CD4-positive, alpha-beta T cell (primary cell): ENCODE data around the gene PILRA. TPM values are rescaled to one million over a fixed set of nuclear protein-coding genes. Genes with fewer than 3 reads are reported as not detected.

Source experiments
- ATAC-seq: fragments of 200-7000 bp; cut with Tn5 transposase; one replicate; pipeline ENCODE4 v1.10.0; 2022; ENCODE audit warnings: mild to moderate bottlenecking; ENCODE audit not compliant: poor library complexity
- CTCF ChIA-PET: fragments of 350-600 bp; sonication (Branson Sonifier 250); formaldehyde crosslinking; loops from one replicate; lab custom pipeline; 2021; ENCODE audit warnings: antibody characterized with exemption, inconsistent platforms; lab: Charles Lee
- POLR2A ChIA-PET: fragments of 350-600 bp; sonication (Branson Sonifier 250); formaldehyde crosslinking; loops from one replicate; lab custom pipeline; 2021; ENCODE audit warnings: antibody characterized with exemption, inconsistent platforms; lab: Charles Lee
- DNase-seq, 14 experiments: peaks; one replicate each; pipeline ENCODE4 v3.0.0-alpha.2; 2013 to 2020; ENCODE audit warnings: mixed read lengths in 2 of 14
- H3K27ac ChIP-seq, 2 donors: one replicate each; pipeline versions ENCODE4 v1.5.1 to v1.7.0; 2013; ENCODE audit warnings: low read length in 2 of 2, low read depth in 1 of 2, mild to moderate bottlenecking in 1 of 2
- H3K27me3 ChIP-seq, 2 experiments: 1 replicate in 1 of 2; 2 replicates in 1 of 2; pipeline versions ENCODE4 v1.6.1 to v1.7.0; 2013; ENCODE audit warnings: low read length in 2 of 2, control low read depth in 1 of 2, mild to moderate bottlenecking in 1 of 2, moderate library complexity in 1 of 2; ENCODE audit not compliant: insufficient read depth in 2 of 2, control insufficient read depth in 1 of 2
- H3K36me3 ChIP-seq: one replicate; pipeline ENCODE4 v1.6.1; 2013; ENCODE audit warnings: low read length, control low read depth; ENCODE audit not compliant: insufficient read depth
- H3K4me1 ChIP-seq: one replicate; pipeline ENCODE4 v1.6.1; 2013; ENCODE audit warnings: low read length, control low read depth; ENCODE audit not compliant: insufficient read depth
- H3K4me3 ChIP-seq: one replicate; pipeline ENCODE4 v1.5.1; 2013; ENCODE audit warnings: mild to moderate bottlenecking, low read length, moderate library complexity
- H3K9me3 ChIP-seq, 2 experiments: 1 replicate in 1 of 2; 2 replicates in 1 of 2; pipeline versions ENCODE4 v1.6.1 to v1.7.0; 2013; ENCODE audit warnings: low read length in 2 of 2, mild to moderate bottlenecking in 2 of 2, control low read depth in 1 of 2, moderate library complexity in 1 of 2; ENCODE audit not compliant: control insufficient read depth in 1 of 2, insufficient read depth in 1 of 2
- H3K27ac Mint-ChIP-seq: one replicate; pipeline ENCODE4 v1.8.0; 2020; ENCODE audit warnings: mixed read lengths
- H3K27me3 Mint-ChIP-seq: one replicate; pipeline ENCODE4 v1.8.0; 2021; ENCODE audit warnings: mixed read lengths
- H3K36me3 Mint-ChIP-seq: one replicate; pipeline ENCODE4 v1.8.0; 2021; ENCODE audit warnings: low read depth, mixed read lengths
- H3K4me1 Mint-ChIP-seq: one replicate; pipeline ENCODE4 v1.8.0; 2021; ENCODE audit warnings: low read depth, mixed read lengths
- H3K4me3 Mint-ChIP-seq: one replicate; pipeline ENCODE4 v1.8.0; 2020; ENCODE audit warnings: mild to moderate bottlenecking, mixed read lengths
- H3K9me3 Mint-ChIP-seq: one replicate; pipeline ENCODE4 v1.8.0; 2020; ENCODE audit warnings: mixed read lengths
- CTCF ChIP-seq: fragments of 200-600 bp; IDR thresholded peaks from one replicate; pipeline ENCODE4 v1.8.0; 2022; ENCODE audit warnings: antibody characterized with exemption, mild to moderate bottlenecking
- intact Hi-C, 2 experiments: fragments of 100-400 bp; cut with DNase I in 1 of 2; cut with micrococcal nuclease in 1 of 2; formaldehyde crosslinking; loops; one replicate each; pipeline versions ENCODE4 v1.15.1 to v1.9.0; 2023 to 2025; cut with DNase I, micrococcal nuclease
- total RNA-seq, 174 experiments: library from RNA in 2 of 174; stranded (reverse) in 2 of 174; gene quantifications; one replicate each; pipeline ENCODE4 v1.2.3 and lab custom pipeline; 2021 to 2026

The PILRA gene
- total RNA-seq, 2 experiments from 2014 or later = 4.6 to 5.3 TPM

- ATAC-seq (no peak), DNase-seq (no peak)
- POLR2A ChIA-PET = no interaction called here
- Mint-ChIP-seq H3K9me3 (no peaks in the 10 kb centered on the region), H3K36me3 (no peaks in the 10 kb centered on the region), H3K4me1 (no peaks in the 10 kb centered on the region), H3K27me3 (peaks cover 6% of the 10 kb centered on the region), H3K27ac (no peak overlapping the region), H3K4me3 (no peak overlapping the region)
- Histone ChIP-seq H3K27me3 (peaks cover 0 to 2% of the 10 kb centered on the region in 2 experiments), H3K36me3 (no peaks in the 10 kb centered on the region), H3K9me3 (no peaks in the 10 kb centered on the region), H3K27ac (no peak overlapping the region), H3K4me1 (no peaks in the 10 kb centered on the region), H3K4me3 (no peak overlapping the region)
- TF ChIP-seq CTCF = no peak
- CTCF ChIA-PET = interaction anchor here (0.8 kb wide), 1 partner anchor 18 kb away, joined by 3 read pairs; no protein-coding TSS in a partner anchor
- intact Hi-C loops = no loop called here
Measured at GRCh38 chr7:100389437-100390088, 16.3 kb downstream of the PILRA start.

GRCh38 chr7:100390286-100391009 lies 17.2 kb downstream of the PILRA start:
- Histone ChIP-seq H3K4me3 (no peak overlapping the region), H3K4me1 (no peaks in the 10 kb centered on the region), H3K27me3 (peaks cover 0 to 2% of the 10 kb centered on the region in 2 experiments), H3K36me3 (no peaks in the 10 kb centered on the region), H3K27ac (no peak overlapping the region), H3K9me3 (no peaks in the 10 kb centered on the region)
- no peaks in the 10 kb centered on the region for H3K4me1 Mint-ChIP-seq
- ChIA-PET POLR2A (no interaction called here), CTCF (no interaction called here)
- intact Hi-C loops = no loop called here
- no peak overlapping the region for H3K4me3 Mint-ChIP-seq
- ATAC-seq = no peak
- H3K9me3 Mint-ChIP-seq = no peaks in the 10 kb centered on the region
- H3K27ac Mint-ChIP-seq = no peak overlapping the region
- DNase-seq = no peak
- H3K36me3 Mint-ChIP-seq = no peaks in the 10 kb centered on the region
- H3K27me3 Mint-ChIP-seq = peaks cover 6% of the 10 kb centered on the region
- no peak for TF ChIP-seq CTCF

GRCh38 chr7:100393233-100393905 lies 20.1 kb downstream of the PILRA start:
- no peak for ATAC-seq
- H3K4me3 ChIP-seq = no peak overlapping the region
- Mint-ChIP-seq H3K9me3 (no peaks in the 10 kb centered on the region), H3K4me1 (peaks cover 11% of the 10 kb centered on the region), H3K36me3 (no peaks in the 10 kb centered on the region), H3K27ac (no peak overlapping the region), H3K27me3 (peaks cover 6% of the 10 kb centered on the region), H3K4me3 (no peak overlapping the region)
- H3K36me3 ChIP-seq = no peaks in the 10 kb centered on the region
- H3K27ac ChIP-seq = no peak overlapping the region
- peaks cover 0 to 2% of the 10 kb centered on the region in 2 experiments for H3K27me3 ChIP-seq
- H3K9me3 ChIP-seq = no peaks in the 10 kb centered on the region
- intact Hi-C loops = no loop called here
- TF ChIP-seq CTCF = no peak
- ChIA-PET POLR2A (no interaction called here), CTCF (no interaction called here)
- no peak for DNase-seq
- H3K4me1 ChIP-seq = peaks cover 19% of the 10 kb centered on the region
